Panc1 (cell line): ENCODE measurements around the gene CDK2AP2.

Source experiments
- CTCF ChIP-seq: fragments of 450-650 bp; IDR thresholded peaks from 2 replicates; pipeline ENCODE4 v1.5.1; 2017; ENCODE audit warnings: mild to moderate bottlenecking
- TCF7L2 ChIP-seq: IDR thresholded peaks from 2 replicates; pipeline ENCODE4 v1.6.1; 2011; ENCODE audit warnings: mild to moderate bottlenecking, low read depth, low read length, inconsistent platforms

DNA sequence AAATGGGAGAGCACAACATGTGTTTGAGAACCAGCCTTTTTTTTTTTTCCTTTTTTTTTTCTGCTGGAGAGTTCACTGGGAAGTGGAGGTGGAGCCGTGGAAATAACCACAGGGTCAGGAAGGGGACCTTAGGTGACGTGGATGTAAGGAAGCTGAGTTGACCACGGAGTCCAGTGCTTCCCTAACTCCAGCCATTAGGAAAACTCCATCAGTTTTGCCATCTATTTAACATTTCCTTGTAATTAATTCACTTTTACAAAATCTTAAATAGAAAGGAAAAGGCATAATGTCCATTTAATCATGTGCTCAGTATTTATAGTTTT, 2.0 kb upstream of the CDK2AP2 start:
- TF ChIP-seq CTCF (no peak), TCF7L2 (no peak)
